NCI-H2029 (cell line): Measurements from ENCODE around the gene EXOC3.
A peak's percentile ranks its signal among the peaks of the same experiment; 100 is the strongest.

Experiments
- DNase-seq: peaks from one replicate; lab custom pipeline; 2025; lab: John Stamatoyannopoulos, UW

Gene EXOC3

DNA sequence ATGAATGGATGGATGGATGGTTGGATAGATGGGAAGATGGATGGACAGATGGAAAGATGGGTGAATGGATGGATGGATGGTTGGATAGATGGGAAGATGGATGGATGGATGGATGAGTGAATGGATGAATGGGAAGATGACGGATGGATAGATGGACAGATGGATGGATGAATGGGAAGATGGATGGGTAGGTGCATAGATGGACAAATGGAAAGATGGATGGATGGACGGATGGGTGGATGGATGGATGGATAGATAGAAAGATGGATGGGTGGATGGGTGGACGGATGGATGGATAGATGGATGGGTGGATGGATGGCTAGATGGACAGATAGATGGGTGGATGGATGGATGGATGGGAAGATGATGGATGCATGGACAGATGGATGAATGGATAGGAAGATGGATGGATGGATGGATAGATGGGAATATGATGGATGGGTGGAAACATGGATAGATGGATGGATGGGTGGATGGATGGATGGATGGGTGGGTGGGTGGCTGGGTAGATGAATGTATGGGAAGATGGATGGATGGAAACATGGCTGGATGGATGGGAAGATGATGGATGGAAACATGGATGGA lies 16.5 kb upstream of the EXOC3 start:
- DNase-seq = no peak

DNA sequence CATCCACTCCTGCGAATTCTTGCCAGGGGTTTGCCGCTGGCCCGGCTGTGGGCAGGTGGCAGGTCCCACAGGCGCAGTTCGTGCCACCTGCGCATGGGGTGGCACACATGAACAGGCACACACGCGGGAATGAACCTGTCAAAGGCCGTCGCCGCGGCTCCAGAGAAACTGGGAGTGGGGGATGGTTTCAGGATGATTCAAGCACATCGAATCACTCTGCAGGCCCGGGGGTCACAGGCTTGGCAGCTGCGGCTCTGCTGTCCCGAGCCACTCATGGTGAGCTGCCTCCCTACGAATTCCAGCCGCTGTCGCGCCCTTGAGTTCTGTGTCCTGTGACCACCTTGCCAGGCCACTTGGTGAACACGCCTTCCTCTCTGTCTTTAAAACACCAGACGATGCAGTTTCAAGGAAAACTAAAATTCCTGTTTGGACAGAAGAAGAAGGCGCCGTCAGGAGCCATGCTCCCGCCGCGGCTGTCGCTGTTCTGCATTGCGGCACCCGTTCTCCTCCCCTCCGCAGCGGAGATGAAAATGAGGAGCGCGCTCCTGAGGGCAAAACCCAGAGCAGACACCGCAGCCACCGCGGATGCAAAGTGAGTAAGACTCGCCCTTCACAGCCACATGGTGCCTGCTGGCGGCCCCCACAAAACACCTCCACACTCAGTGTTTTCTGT lies 15.4 kb upstream of the EXOC3 start:
- DNase-seq = no peak

DNA sequence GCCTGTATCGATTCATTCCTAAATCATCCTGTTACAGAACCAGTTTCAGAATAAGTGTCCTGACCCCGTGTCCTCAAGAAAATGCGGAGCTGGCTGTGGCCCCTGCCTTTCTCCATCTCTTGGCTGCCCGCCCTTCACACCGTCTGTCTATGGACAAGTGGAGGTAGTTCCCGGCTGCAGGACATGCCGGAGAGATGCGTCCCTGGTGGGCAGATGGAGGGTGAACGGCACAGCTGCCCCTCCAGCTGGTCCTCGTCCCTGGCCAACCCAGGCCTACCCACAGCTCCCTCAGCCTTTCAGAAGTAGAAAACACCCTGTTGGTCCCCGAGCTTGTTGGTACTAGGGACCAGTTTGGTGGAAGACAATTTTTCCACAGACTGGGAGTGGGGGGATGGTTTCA lies 14.8 kb upstream of the EXOC3 start:
- no peak for DNase-seq

DNA sequence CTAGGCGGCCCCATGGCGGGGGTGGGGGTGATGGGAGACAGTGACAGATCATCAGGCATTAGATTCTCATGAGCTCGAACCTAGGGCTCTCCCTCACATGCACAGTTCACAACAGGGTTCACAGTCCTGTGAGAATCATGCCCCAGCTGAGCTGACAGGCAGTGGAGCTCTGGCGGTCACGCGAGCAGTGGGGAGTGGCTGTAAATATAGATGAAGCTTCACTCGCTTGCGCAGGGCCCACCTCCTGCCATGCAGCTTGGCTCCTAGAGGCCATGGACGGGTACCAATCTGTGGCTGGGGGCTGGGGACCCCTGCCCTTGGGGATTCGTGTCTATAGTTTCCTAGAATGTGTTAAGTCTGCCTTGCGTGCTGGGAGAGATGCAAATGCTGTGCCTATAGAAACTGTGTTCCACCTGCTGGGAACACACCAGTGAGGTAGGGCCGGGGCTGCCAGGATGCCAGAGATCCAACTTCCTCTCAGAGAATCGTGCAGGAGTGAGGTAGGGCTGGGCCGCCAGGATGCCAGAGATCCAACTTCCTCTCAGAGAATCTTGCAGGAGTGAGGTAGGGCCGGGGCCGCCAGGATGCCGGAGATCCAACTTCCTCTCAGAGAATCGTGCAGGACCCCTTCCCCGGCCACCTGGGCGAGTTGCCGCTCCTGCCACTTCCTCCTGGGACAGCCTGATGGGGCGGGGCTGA lies 14.1 kb upstream of the EXOC3 start:
- DNase-seq = no peak

DNA sequence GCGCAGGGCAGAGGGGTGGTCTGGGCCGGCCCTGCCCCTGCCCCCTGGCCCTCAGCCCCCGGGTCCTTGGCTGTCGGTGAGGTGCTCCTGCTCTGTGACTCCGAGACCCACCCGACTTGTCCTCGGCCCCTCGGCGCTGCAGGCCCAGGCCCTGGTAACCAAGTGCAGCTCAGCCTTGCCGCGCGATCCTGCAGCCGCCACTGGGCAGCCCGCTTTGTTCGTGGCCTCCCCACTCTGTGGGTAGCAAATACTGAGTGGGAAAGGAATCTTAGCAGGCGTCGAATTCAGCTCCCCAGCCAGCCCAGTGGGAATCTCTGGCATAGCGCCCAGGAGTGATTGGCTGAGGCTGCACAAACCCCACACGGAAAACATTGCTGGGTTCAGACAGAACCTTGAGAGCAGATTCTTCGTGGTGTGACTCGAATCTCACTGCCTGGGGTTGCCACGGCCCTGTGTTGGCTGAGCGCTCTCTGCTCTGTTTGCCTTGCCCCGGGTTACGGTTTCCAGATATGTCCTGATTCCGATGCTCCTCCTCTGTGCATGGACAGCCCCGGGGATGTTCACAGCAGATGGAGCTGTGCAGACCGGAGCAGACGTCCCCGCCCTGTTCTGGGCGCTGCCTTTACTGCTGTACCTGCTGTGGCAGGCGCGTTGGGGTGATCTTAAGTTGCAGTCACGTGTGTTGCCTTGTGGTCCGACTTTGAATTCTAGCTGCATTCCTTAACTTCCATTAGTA lies 13.4 kb upstream of the EXOC3 start:
- DNase-seq = no peak

DNA sequence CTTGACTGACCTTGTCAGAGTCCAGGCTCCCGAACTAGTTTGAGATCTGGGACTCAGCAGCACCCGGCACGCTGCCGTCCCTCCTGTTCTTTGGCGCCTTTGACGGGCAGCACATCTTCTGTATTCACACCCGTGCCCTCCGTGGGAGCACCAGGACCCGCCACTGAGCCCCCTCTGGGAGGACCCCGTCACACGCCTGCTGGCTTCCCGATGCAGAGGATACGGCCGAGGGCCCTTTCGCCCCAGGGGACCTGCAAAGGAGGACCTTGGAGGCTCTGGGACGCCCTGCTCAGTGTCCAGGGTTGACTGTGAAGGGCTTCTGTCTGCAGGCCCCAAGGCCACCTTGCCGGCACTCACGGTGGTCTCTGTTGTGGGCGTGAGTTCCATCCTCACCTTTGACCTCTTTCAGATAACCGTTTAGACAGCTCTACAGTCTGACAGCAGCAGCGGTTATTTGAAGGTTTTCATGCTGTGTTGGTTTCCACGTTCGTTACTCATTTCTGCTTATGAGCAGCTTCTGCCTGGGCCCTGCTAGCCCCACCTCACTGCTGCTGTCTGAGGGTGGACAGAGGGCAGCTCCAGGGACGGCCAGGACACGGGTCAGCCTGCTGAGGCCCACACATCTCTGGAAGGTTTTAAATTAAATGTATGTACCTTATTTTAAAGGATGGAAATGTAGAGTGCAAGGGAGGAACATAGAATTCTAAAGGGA lies 12.6 kb upstream of the EXOC3 start:
- no peak for DNase-seq

DNA sequence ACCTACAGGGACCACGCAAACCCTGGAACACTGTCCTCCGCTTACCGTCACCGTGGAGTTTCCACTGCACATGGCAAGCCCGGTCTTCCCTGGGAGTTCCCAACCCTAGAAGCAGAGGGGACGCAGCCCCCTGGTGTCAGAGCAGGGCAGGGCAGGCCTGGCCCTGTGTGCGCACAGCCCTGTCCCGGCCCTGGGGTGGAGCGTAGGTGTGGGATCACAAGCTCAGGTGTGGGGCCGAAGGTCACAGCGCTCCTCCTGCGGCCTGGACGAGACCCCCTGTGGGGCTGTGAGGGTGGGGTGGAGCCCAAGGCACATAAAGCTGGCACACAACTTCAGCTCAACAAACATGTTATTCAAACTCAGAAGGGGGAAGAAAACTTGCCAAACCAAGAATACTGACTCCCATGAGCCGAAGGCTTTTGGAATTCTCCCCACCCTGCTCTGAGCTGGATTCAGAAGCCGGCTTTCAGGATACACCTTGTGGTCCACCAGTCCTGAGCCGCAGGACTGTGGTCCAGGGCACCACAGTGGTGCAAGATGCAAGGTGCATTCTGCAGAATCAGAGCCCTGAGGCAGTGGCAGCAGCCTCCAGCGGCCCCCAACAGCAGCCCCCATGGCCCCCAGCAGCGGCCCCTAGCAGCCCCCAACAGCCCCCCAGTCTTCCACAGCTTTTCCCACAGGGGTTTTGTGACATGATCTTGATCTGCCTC lies 11.8 kb upstream of the EXOC3 start:
- peak; percentile 14 for DNase-seq

DNA sequence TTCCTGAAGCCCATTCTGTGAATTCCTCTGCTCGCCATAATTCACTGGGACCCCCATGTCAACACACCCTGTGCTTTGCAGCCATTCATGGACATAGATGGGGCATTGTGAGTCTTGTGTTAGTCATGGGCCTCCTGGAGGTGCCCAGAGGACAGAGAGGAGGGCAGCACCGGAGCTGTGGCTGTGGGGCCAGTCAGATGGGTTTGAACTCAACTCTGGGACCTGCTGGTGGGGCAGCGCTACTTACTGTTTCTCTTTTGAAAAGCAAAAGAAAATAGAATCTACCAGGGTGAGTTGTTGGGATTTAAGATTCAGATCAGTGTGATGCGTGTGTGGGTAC lies 11.3 kb upstream of the EXOC3 start:
- DNase-seq = no peak

DNA sequence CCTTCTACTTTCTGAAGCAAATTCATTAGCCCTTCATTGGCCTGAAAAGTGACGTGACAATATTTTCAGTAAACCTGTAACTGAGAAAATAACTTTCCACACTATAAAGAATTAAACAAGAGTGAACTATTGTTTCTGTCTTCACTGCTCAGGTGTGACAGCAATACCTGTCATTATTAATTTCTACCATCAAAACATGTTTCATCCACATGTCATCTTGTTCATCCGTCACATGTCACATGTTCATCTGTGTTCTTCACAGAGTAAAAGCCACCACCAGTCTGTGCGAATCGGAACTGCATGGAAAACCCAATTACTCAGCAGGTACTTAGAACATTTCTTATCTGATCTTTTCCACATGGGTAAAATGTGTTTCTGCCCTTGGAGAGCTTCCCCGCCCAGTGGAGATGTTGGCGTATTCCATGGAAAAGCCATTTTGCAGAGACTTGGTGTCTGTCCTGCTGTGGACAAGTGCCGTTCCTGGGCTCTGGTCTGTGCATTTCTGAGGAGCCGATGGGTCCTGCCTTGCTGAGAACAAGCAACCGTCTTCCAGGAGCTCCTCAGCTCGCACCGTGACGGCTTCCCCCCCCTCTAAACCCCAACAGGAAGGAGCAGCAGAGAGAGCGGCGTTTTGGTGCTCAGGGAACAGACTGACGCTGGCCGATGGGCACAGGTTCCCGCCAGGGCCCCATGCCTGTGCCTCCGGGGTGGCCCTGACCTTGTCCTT lies 10.6 kb upstream of the EXOC3 start:
- DNase-seq = no peak

DNA sequence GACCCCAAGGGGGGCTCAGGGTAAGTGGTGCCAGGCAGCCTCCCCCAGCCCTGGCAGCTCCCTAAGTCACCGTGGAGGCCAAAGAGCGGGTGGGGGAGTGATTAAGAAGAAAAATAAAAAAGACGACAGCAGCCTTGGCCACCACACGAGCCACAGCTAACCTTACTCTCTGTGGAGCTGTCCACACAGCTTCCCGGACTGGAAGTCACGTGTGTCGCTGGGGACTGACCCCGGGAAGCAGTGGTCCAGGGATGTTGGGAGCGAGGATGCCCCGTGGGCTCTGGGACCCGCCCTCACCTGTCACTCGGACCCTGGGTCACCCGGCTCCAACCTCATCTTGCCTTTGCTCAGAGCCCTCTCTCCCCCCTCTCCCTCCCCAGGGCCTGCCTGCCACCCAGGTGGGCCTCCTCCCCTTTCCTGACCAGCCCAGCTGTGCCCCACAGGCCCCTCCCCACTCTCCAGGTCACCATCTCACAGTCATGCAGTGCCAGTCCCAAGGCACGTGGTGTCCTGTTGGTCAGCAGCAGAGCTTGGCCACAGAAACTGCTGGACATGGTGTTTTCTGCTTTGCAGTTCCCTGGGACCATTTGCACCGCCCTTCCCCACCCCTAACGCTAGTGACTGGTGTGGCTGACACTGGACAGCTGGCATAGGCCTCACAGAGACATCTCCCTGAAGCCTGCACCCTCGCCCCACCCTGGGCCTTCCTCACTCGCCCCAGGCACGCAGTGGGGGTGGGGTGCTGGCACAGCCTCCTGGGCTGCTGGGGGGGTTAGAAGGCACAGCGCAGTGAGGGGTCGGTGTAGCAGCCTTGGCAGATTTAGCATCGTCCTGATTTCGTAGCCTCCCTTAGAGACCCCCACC lies 9.8 kb upstream of the EXOC3 start:
- DNase-seq = no peak

DNA sequence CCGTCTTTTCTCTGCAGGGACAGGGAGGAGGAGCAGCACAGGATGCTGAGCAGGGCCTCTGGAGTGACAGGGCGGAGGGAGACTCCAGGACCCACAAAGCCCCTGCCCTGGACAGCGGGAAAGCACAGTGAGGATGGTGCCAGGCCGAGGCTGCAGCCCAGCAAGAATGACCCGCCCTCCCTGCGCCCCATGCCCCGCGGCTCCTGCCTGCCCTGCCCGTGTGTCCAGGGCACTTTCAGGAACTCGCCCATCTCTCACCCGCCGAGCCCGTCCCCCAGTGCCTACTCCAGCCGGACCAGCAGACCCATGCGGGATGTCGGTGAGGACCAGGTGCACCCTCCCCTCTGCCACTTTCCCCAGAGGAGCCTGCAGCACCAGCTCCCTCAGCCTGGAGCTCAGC lies 9.1 kb upstream of the EXOC3 start:
- no peak for DNase-seq

DNA sequence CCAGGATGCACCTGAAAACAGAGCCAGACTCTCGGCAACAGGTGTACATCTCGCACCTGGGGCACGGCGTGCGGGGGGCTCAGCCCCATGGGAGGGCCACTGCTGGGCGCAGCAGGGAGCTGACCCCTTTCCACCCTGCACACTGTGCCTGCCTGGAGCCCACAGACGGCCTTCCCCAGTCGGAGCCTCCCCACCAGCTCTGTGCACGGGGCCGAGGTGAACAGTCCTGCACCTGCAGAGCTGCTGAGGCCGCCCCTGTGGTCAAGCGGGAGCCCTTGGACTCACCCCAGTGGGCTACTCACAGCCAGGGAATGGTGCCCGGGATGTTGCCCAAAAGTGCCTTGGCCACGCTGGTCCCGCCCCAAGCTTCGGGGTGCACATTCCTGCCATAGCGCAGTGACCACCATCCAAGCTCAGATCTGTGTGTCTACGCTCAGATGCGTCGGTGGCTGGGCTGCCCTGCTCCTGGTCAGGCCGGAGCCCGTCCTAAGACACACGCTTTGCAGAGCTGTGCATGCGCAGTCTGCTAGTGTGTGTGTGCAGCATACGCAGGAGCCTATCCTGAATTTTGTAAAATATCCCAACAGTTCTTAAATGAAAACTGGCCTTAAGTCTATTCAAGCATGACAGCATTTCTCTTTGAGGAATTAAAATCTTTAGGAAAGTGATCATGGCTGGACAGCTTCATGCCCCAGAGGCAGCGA lies 8.4 kb upstream of the EXOC3 start:
- DNase-seq = no peak

DNA sequence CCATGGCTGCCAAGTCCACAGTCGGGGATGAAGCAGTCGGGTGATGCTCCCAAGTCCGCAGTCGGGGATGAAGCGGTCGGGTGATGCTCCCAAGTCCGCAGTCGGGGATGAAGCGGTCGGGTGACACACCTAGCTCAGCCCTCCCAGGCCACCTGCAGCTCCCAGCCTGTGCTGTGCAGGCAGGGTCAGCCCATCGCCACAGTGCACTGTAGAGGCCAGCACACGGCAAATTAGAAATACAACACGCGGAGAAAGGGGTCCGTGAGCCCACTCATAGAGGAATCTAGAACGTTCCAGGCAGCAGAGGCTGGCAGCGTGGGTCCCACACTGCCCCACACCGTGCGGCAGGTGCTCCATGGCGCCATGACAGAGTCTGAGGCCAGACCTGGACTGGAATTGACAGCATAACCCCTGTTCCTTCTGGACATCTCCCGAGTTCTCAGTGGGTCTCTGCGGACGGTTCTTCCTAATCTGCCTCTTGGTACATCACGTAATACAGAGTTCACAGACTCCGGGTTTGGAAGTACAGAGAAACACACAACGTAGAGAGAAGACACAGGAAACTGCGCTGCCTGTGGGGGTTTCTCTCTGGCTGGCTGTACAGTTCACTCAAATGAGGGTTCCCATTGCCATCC lies 7.7 kb upstream of the EXOC3 start:
- DNase-seq = no peak

DNA sequence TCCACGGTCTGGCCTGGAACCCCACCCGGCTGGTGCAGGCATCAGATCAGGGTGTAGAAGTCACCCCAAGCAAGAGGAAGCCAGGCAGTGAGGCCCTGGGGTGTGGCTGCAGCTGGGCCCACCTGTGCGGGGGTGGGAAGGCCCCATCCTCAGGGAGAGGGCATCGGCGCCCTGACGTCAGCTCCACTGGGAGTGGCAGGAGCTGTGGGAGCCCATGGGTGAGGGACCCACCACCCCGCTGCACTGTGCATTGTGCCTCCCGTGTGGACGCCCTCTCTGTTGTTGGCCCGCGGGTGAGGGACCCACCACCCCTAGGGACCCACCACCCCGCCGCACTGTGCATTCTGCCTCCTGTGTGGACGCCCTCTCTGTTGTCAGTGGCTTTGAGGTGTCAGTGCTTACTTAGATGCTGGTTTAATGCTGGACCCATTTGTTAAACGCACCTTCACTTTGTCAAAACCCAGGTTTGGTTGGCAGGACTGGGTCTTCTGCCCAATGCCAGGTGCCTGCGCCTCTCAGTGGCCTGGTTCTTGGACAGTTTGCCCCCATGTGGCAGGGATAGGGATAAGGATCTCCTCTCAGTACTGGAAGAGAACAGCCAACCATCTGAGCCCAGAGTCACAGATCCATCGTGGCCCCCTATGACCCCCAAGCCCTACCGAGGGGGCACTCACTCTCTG lies 6.9 kb upstream of the EXOC3 start:
- no peak for DNase-seq

DNA sequence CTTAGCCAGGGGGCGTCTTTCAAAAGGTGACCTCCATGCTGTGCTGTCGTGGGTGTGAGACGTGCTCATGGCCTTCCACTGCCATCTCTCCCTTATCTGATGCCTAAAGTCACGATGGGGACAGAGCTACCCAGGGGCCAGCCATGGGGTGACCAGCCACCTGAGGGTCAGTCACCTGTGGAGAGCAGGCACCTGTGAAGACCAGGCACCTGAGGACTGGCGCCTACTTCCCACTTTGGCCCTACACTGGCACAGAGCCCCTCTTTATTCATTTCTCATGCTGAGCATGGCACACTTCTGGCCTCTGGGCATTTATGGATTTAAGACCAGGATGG lies 6.4 kb upstream of the EXOC3 start:
- DNase-seq = no peak

DNA sequence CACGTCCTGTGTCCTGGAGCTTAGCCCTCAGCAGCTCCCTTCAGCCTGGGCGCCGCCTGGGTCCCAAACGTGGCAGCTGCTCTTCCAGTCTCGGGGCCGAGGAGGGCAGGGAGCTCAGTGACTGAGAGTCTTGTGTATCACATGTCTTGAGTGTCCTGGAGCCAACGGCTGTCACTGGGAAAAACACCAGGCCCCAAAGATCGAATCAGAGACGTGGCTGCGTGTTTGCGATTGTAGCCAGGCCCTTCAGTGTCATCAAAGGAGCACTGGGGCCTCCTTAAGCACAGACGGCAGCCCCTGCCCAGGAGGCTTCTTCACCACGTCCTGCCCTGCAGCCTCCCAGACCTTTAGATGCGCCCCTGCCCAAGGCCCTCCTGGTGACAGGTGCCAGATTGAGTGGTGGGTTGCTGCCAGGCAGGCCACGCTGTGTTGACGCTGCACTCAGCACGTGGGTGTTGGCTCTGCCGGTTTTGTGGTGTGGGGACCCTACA lies 5.7 kb upstream of the EXOC3 start:
- DNase-seq = no peak

DNA sequence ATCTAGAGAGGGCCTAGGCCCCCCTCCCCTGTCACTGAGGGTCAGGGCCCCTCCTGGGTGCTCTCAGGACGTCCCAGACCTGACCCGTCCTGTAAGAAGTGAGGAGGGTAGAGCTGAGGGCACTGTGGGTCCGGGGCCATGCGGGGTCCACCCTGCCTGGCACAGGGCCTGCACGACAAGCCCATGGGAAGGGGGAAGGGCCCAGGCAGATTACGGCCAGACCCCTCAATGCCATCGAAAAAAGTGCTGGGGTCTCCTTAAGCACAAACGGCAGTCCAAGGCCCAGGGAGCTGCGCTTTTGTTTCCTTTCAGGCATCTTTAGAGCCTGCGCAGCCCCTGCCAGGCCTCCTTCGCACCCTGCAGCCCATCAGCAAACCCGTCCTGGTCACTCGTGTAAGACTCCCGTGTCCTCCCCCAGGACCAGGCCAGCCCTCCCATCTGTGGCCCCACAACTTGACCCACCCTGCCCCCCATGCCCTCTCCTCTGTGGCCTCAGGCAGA lies 4.4 kb upstream of the EXOC3 start:
- DNase-seq = no peak

DNA sequence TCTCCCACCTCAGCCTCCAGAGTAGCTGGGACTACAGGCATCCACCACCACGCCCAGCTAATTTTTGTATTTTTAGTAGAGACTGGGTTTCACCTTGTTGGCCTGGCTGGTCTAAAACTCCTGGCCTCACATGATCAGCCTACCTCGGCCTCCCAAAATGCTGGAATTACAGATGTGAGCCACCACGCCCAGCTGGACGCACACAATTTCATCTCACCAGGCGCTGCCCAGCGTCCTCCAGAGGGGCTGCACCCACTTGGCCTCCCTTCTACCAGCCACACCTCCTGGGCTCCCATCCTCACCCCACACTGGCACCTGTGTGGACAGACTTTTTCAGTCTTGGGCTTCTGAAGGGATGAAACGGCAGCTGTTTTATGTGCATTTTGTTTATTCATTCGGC lies 3.8 kb upstream of the EXOC3 start:
- DNase-seq = no peak
